ENCODE measurements around the gene CDH15.
"Not testable (repeated sequence)": the region's sequence is repeated elsewhere in the genome, so short reads cannot be mapped to it uniquely, and the experiment has no call there.

CDH15 gene

GRCh38 chr16:89189358-89190025 is 17.9 kb downstream of the CDH15 start:
- no peak overlapping the region for H3K4me3 ChIP-seq
- no peak overlapping the region for H3K27ac ChIP-seq
- no peak for TF ChIP-seq CTCF (IDR thresholded peaks at IDR 0.05)
- DNase-seq, result no peak
- no peaks in the 10 kb centered on the region for H3K36me3 ChIP-seq
- peaks cover 0 to 33% of the 10 kb centered on the region in 2 donors for H3K27me3 ChIP-seq
- peaks cover 0 to 19% (median 11%) of the 10 kb centered on the region in 4 donors for H3K4me1 ChIP-seq
- intact Hi-C loops (cut with DNase I; ENCODE audit: low total_unique reads), result no loop called here
- no peaks in the 10 kb centered on the region for H3K9me3 ChIP-seq

GRCh38 chr16:89190150-89190958 is 18.8 kb downstream of the CDH15 start:
- H3K9me3 ChIP-seq, result no peaks in the 10 kb centered on the region
- no peaks in the 10 kb centered on the region for H3K36me3 ChIP-seq
- H3K27ac ChIP-seq, result no peak overlapping the region
- peaks cover 0 to 19% (median 11%) of the 10 kb centered on the region in 4 donors for H3K4me1 ChIP-seq
- intact Hi-C loops (cut with DNase I; ENCODE audit: low total_unique reads), result no loop called here
- no peak for TF ChIP-seq CTCF (IDR thresholded peaks at IDR 0.05)
- H3K4me3 ChIP-seq, result no peak overlapping the region
- peaks cover 0 to 38% of the 10 kb centered on the region in 2 donors for H3K27me3 ChIP-seq
- DNase-seq, result no peak

DNA sequence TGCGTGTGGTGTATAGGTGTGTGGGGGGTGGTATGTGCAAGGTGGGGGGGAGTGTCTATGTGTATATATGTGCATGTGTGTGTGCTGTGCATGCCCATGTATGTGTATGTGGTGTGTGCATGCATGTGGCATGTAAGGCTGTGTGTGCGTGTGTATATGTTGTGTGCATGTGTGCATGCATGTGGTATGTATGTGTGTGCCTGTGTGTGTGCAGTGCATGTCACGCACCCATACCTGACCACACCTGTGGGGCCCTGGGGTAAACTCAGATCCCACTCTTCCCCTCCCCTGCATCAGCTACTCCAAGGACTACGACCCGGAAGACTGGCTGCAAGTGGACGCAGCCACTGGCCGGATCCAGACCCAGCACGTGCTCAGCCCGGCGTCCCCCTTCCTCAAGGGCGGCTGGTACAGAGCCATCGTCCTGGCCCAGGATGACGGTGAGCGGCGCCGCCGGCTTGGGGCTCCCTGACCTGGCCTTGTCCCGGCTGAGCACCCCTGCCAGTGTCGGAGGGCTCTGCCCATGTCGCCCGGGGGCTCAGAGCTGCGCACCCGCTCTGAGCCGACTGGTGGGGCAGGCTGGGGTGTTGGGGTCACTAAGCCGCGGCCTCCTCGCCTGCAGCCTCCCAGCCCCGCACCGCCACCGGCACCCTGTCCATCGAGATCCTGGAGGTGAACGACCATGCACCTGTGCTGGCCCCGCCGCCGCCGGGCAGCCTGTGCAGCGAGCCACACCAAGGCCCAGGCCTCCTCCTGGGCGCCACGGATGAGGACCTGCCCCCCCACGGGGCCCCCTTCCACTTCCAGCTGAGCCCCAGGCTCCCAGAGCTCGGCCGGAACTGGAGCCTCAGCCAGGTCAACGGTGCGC is 19.7 kb downstream of the CDH15 start:
- no peak overlapping the region for H3K27ac ChIP-seq
- peaks cover 0 to 38% of the 10 kb centered on the region in 2 donors for H3K27me3 ChIP-seq
- H3K9me3 ChIP-seq, result no peaks in the 10 kb centered on the region
- H3K4me3 ChIP-seq, result peak overlapping the region in 1 of 2 donors; percentile 50
- TF ChIP-seq CTCF (IDR thresholded peaks at IDR 0.05), result no peak
- peaks cover 0 to 19% (median 11%) of the 10 kb centered on the region in 4 donors for H3K4me1 ChIP-seq
- H3K36me3 ChIP-seq, result no peaks in the 10 kb centered on the region
- intact Hi-C loops (cut with DNase I; ENCODE audit: low total_unique reads), result no loop called here
- no peak for DNase-seq

GRCh38 chr16:89191901-89192185 is 20.3 kb downstream of the CDH15 start:
- DNase-seq, result no peak
- Histone ChIP-seq H3K4me3 (peak overlapping the region; percentile 25 to 50), H3K9me3 (no peaks in the 10 kb centered on the region), H3K36me3 (no peaks in the 10 kb centered on the region), H3K27ac (no peak overlapping the region), H3K27me3 (peaks cover 0 to 38% of the 10 kb centered on the region in 2 donors), H3K4me1 (peaks cover 0 to 19% (median 11%) of the 10 kb centered on the region in 4 donors)
- no peak for TF ChIP-seq CTCF (IDR thresholded peaks at IDR 0.05)
- intact Hi-C loops (cut with DNase I; ENCODE audit: low total_unique reads), result no loop called here

DNA sequence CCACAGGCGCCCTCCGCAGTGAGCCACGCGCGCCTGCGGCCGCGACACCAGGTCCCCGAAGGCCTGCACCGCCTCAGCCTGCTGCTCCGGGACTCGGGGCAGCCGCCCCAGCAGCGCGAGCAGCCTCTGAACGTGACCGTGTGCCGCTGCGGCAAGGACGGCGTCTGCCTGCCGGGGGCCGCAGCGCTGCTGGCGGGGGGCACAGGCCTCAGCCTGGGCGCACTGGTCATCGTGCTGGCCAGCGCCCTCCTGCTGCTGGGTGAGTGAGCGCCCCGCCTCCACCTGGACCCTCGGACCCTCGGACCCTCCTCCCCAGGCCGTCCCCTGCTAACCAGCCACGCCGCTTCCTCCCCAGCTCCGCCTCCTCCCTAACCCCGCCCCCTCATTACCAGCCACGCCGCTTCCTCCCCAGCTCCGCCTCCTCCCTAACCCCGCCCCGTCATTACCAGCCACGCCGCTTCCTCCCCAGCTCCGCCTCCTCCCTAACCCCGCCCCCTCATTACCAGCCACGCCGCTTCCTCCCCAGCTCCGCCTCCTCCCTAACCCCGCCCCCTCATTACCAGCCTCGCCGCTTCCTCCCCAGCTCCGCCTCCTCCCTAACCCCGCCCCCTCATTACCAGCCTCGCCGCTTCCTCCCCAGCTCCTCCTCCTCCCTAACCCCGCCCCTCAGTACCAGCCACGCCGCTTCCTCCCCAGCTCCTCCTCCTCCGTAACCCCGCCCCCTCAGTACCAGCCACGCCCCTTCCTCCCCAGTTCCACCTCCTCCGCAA is 20.8 kb downstream of the CDH15 start:
- H3K4me3 ChIP-seq, result peak overlapping the region; percentile 25 to 50
- H3K27me3 ChIP-seq, result peaks cover 0 to 38% of the 10 kb centered on the region in 2 donors
- H3K9me3 ChIP-seq; intact Hi-C loops (cut with DNase I; ENCODE audit: low total_unique reads); H3K27ac ChIP-seq; H3K36me3 ChIP-seq: not testable (repeated sequence)
- peak in 1 of 2 donors; percentile 40 for DNase-seq
- H3K4me1 ChIP-seq, result peaks cover 0 to 19% (median 11%) of the 10 kb centered on the region in 4 donors
